Heart left ventricle (tissue), 13 donors: ENCODE results near the gene MPPED1.

ENCODE experiments used
- POLR2A ChIP-seq, 2 donors: fragments of 450-650 bp; IDR thresholded peaks; one replicate each; pipeline ENCODE4 v1.6.1; 2017; ENCODE audit warnings: antibody characterized with exemption in 2 of 2, mild to moderate bottlenecking in 2 of 2, moderate library complexity in 2 of 2
- TF ChIP-seq, protein P1 (sequence below), 12 donors: fragments of 200-600 bp; sonication (generic) in 4 of 12; IDR thresholded peaks; one replicate each; pipeline versions ENCODE4 v1.5.0 to v1.8.0; 2018 to 2022; ENCODE audit warnings: antibody characterized with exemption in 12 of 12, mild to moderate bottlenecking in 5 of 12
- donor health status: ischemic (EF 13 %, LVEDD 7.1; RV severe dilation, severe dysfunction).
- donor health status: DM: no; HTN: yes; CAD: no.
- donor health status: DM: no; HTN: no; CAD: no.
- donor health status: ischemic (EF 25% LVEDD 6.9; RV normal size, moderate dysfunction).
- donor health status: ischemic (EF 25% LVEDD 5.7; RV mildly dilated, moderate dysfunction).
- donor health status: ischemic (EF 35%, LVEDD 5.7; RV mildly dilated, moderate dysfunction).
- donor health status: nonischemic (EF 11% LVEDD 7.7; RV severe dilation, severe dysfunction).
- donor health status: DM: yes; HTN: yes; CAD: no.
- donor health status: PGD.
- donor health status: ischemic (EF 29% LVEDD 5.4; RV normal size, mild dysfunction).
- donor health status: nonischemic (EF 23%, LVEDD 6.1; RV moderate dilation, normal function).

DNA sequence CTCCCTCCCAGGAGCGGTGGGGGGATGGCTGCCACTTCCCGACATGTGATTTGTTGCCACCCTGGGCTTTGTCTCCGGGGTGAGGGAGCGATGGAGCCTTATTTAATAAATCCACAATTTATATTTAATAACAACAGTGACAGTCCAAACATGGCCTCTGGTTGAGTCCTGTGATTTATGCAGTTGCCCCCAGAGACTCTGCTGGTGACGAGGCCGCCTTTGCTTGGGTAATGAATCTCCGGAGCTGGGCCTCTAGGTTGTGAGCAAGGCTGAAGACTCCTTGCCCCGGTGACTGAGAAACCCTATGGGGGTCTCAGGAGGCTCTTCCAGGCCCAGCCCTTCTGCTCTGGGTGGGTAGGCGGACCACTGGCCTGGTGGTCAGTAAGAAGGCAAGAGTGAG is 16.7 kb downstream of the MPPED1 start:
- TF ChIP-seq, protein P1, sequence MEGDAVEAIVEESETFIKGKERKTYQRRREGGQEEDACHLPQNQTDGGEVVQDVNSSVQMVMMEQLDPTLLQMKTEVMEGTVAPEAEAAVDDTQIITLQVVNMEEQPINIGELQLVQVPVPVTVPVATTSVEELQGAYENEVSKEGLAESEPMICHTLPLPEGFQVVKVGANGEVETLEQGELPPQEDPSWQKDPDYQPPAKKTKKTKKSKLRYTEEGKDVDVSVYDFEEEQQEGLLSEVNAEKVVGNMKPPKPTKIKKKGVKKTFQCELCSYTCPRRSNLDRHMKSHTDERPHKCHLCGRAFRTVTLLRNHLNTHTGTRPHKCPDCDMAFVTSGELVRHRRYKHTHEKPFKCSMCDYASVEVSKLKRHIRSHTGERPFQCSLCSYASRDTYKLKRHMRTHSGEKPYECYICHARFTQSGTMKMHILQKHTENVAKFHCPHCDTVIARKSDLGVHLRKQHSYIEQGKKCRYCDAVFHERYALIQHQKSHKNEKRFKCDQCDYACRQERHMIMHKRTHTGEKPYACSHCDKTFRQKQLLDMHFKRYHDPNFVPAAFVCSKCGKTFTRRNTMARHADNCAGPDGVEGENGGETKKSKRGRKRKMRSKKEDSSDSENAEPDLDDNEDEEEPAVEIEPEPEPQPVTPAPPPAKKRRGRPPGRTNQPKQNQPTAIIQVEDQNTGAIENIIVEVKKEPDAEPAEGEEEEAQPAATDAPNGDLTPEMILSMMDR (IDR thresholded peaks at IDR 0.05): no peak
- no peak for TF ChIP-seq POLR2A (IDR thresholded peaks at IDR 0.05)
